Coronary artery (tissue), 2 donors: ENCODE results near the gene GADD45A.

ENCODE experiments used
- DNase-seq: peaks from one replicate; pipeline ENCODE4 v3.0.0-alpha.2; 2017; ENCODE audit warnings: low spot score
- H3K27ac ChIP-seq, 2 donors: fragments of 200-600 bp; sonication (generic); one replicate each; pipeline ENCODE4 v1.5.1; 2016 to 2019
- H3K4me3 ChIP-seq: fragments of 200-600 bp; sonication (generic); 2 replicates; pipeline ENCODE4 v1.5.1; 2016; ENCODE audit warnings: mild to moderate bottlenecking, moderate library complexity
- CTCF ChIP-seq: fragments of 200-600 bp; sonication (generic); IDR thresholded peaks from one replicate; pipeline ENCODE4 v1.5.1; 2019; ENCODE audit warnings: antibody characterized with exemption

The GADD45A gene

GRCh38 chr1:67666636-67667035 lies 18.4 kb upstream of the GADD45A start:
- H3K27ac ChIP-seq, result no peak overlapping the region
- no peak for TF ChIP-seq CTCF
- no peak for DNase-seq
- no peak overlapping the region for H3K4me3 ChIP-seq

GRCh38 chr1:67668660-67669059 lies 16.3 kb upstream of the GADD45A start:
- Histone ChIP-seq H3K4me3 (no peak overlapping the region), H3K27ac (no peak overlapping the region)
- no peak for DNase-seq
- TF ChIP-seq CTCF, result no peak

GRCh38 chr1:67672260-67672803 lies 12.7 kb upstream of the GADD45A start:
- no peak for TF ChIP-seq CTCF
- Histone ChIP-seq H3K27ac (no peak overlapping the region), H3K4me3 (no peak overlapping the region)
- DNase-seq, result no peak

- no peak for TF ChIP-seq CTCF
- no peak overlapping the region for H3K27ac ChIP-seq
- no peak for DNase-seq
Measured at GRCh38 chr1:67673468-67674201, 11.4 kb upstream of the GADD45A start.

GRCh38 chr1:67674260-67675011 lies 10.6 kb upstream of the GADD45A start:
- no peak for TF ChIP-seq CTCF
- Histone ChIP-seq H3K27ac (no peak overlapping the region), H3K4me3 (no peak overlapping the region)
- DNase-seq, result no peak

More at GRCh38 chr1:67673468-67674201, 11.4 kb upstream of the GADD45A start:
- no peak overlapping the region for H3K4me3 ChIP-seq

- no peak overlapping the region for H3K27ac ChIP-seq
- no peak for TF ChIP-seq CTCF
- H3K4me3 ChIP-seq, result no peak overlapping the region
- no peak for DNase-seq
Measured at GRCh38 chr1:67675800-67676199, 9.2 kb upstream of the GADD45A start.
